ENCODE measurements around the gene LUM.

LUM gene, protein sequence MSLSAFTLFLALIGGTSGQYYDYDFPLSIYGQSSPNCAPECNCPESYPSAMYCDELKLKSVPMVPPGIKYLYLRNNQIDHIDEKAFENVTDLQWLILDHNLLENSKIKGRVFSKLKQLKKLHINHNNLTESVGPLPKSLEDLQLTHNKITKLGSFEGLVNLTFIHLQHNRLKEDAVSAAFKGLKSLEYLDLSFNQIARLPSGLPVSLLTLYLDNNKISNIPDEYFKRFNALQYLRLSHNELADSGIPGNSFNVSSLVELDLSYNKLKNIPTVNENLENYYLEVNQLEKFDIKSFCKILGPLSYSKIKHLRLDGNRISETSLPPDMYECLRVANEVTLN

DNA sequence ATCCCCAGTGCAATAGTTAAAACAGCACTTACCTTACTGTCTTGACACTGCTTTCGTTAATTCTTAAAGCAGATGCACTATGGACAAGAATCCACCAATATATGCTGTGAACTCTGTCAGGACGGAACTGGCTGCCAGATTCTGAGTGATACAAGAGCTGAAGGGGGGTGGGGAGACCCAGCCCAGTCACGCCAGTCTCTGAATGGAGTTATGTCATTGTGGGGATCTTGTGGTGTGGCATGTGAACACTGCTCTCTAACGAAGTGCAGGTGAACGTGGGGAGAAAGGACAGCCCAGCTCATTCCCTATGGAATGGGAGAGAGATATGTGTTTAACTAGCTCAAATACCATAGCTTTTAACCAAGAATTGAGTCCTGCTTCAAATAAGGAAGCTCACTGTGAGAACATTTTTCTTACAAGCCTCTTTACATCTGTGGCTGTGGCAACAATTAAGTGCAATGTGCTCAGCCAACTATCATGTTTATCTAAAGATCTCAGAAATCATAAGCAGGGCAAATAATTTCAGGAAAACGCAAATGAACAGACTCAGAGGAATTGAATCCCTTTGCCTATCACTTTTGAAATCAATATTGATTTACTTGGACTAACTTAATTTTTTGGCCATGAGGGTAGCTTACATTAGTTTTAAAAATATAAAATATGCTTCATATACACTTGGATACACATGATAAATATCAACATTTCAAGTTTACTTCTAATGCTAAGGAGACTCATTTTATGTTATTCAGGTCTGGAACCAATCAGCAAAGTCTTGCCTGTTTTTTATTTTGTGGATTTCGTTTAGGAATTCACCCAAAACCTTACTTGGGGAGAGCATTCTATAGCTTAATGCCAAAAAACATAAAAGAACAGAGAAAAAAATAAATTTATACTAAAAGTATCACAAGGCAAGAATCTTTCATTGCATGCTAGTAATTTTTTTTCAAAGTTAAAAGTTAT is at the start of gene LUM:
Gene LUM, minus strand, starts transcription at position 129 of the 960 bp plus-strand sequence. CDS start 2,515 bp downstream, outside the sequence.
- peak; percentile 14 for DNase-seq
- in situ Hi-C loops (cut with MboI; ENCODE audit: low pct_unique_long_range_greater_than_20kb, low sequenced_read_pairs), result loop anchor here (25.0 kb wide), 1 partner anchor 124 kb away; no protein-coding TSS in a partner anchor

DNA sequence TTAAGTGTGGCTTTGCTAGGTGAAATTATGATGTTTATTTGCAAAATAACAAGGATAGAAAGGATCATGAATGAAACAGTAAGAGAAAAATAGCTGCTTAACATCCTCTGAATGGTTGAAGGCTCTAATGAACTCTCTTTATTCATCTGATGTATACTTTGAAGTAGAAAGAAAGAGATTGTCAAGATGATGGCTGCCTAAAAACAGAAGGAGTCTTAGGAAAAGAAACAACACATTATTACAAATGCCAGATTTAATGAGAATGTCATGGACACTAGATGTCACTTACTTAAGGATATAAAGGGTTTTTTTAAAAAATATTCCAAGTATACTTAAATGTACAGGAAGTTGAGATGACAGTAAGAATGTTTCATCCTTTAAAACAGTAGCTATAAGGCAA is 49.7 kb upstream of the LUM start:
- no peak for DNase-seq
- in situ Hi-C loops (cut with MboI; ENCODE audit: low pct_unique_long_range_greater_than_20kb, low sequenced_read_pairs), result no loop called here

DNA sequence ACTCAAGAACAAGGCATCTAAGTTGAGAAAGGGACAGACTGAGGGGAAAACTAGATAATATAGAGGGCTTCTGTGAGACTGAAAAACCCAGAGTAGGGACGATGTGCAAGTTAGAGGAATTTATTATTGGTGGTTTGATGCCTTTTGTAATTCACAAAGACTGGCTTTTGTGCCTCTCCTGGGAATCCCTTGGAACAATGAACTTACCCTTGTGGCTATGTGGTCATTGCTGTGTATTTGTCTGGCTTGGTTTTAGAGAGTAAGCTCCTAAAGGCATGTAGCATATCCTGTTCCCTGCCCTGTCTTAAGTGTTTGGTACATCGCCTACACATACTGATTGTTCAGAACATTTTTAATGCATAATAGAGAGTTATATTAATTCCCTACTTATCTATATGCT is 44.7 kb upstream of the LUM start:
- in situ Hi-C loops (cut with MboI; ENCODE audit: low pct_unique_long_range_greater_than_20kb, low sequenced_read_pairs), result no loop called here
- DNase-seq, result no peak

DNA sequence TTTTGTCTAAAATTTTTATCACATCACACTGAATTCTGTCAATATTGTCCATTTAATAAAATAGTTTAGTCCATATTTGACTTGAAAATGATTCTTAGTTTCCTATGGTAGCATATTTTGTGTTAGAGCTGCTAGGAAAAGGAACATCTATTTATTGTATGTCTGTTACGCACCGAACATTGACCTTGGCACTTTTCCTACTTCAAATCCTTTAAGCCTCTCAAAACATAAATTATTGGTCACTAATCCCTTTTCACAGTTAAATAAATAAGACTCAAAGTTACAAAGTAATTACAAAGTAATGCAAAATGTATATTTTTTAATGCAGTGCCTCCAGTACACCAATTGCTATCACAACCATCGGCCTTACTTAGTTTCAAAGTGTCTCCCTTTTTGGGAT is 42.8 kb upstream of the LUM start:
- no peak for DNase-seq
- in situ Hi-C loops (cut with MboI; ENCODE audit: low pct_unique_long_range_greater_than_20kb, low sequenced_read_pairs), result no loop called here

DNA sequence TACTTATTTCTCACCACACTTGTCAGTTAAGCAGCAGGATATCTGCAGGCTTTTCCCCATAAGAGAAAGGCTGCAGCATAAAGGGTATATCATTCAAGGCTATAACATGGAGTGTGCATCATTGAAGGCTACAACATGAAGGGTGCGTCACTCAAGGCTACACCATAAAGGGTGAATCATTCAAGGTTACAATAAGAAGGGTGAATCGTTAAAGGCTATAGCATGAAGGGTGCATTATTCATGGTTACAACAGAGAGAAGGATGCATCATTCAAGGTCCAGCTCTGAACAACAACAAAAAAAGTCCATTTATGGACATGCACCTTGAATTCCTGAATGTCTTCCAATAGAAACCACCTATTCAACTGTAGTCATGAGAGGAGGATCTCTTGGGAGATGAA is 32.8 kb upstream of the LUM start:
- DNase-seq, result no peak
- in situ Hi-C loops (cut with MboI; ENCODE audit: low pct_unique_long_range_greater_than_20kb, low sequenced_read_pairs), result no loop called here

DNA sequence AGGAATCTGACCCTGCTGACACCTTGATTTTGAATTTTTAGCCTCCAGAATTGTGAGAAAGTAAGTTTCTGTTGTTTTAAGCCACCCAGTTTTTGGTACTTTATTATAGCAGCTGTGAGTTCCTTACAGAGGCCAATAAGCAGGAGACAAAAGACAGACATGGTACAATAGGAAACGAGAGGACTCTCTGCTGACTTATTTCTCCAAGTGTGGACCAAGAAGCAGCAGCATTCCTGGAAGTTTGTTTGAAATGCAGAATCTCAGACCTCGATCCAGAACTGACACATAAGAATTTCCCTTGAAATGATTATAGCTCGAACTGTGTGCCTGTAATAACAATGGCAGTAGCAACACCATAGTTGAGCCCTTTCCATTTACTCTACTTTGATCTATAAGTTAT is 31.9 kb upstream of the LUM start:
- in situ Hi-C loops (cut with MboI; ENCODE audit: low pct_unique_long_range_greater_than_20kb, low sequenced_read_pairs), result no loop called here

DNA sequence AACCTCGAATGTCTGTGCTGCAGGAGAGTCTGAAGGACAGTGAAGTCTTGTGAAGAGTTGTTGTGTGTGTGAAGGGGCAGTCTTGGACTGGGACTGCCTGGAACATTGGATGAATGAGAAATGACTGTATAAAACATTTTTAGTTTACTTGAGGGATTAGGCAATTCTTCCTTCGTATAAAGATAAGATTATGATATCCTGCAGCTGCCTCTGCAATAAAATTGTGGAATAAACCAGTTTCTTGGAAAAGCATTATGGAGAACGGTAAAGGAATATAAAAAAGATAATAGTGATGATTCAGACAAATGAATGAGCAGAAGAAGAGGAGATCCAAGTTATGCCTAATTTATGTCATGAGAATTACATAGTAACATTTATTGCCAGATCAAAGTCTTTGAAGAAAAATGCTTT is 30.9 kb upstream of the LUM start:
- in situ Hi-C loops (cut with MboI; ENCODE audit: low pct_unique_long_range_greater_than_20kb, low sequenced_read_pairs), result no loop called here
- DNase-seq, result no peak

More for the DNA sequence above, 31.9 kb upstream of the LUM start:
- no peak for DNase-seq

DNA sequence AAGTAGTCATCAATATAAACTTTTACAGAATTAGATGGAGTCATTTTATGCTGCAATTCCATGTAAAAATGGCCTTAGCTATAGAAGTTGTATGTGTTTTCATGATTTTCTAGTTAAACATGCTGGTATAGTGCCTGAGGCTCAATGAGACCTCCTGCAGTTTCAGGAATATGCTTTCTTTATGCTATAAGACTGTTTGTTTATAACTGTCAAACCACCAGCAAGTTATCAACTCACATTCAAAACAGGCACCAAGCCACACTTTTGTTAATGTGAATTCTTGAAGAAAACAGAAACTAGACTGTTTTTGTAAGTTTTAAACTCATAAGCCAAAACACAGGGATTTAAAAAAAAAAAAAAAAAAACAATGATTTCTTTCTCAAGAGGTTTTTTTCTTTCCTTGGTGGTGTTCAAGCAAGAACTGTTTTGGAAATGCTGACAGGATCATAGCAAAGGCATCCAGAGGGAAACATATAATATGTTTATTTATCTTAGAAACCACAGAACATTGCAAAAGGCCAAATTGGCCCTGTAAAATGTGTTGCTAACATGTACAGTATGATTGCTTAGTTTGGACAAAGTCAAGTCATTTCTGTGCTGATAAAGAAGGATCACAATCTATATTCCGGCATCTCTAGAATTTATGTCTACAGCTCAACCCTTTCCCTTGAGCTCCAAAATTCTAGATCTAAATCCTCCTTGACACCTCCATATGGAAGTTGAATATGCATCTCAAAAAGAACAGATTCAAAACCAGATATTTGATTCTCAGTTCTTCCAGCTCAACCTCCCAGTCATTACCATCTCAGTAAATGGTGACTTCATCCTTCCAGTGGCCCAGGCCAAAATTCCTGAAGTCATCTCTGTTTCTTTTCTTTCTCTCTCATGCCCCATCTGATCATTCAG is 29.0 kb upstream of the LUM start:
- in situ Hi-C loops (cut with MboI; ENCODE audit: low pct_unique_long_range_greater_than_20kb, low sequenced_read_pairs), result no loop called here
- DNase-seq, result no peak

DNA sequence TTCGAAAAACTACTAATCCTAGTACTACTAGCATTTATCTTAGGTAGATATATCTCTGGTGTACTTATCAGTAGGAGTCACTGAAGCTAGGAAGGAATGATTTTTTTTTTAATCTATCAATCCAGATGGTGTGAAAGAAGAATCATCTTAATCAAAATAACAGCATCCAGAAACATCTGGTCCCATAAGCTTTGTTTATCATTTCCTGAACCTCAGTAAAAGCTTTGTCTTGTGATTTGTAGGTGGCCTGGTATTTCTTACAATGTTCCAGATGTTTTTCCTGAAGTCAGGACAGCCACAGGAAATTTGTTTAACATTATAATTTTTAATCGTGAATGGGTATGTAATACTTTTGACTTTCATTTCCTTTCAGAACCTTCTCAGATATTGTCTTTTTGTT is 28.0 kb upstream of the LUM start:
- in situ Hi-C loops (cut with MboI; ENCODE audit: low pct_unique_long_range_greater_than_20kb, low sequenced_read_pairs), result no loop called here
- no peak for DNase-seq

DNA sequence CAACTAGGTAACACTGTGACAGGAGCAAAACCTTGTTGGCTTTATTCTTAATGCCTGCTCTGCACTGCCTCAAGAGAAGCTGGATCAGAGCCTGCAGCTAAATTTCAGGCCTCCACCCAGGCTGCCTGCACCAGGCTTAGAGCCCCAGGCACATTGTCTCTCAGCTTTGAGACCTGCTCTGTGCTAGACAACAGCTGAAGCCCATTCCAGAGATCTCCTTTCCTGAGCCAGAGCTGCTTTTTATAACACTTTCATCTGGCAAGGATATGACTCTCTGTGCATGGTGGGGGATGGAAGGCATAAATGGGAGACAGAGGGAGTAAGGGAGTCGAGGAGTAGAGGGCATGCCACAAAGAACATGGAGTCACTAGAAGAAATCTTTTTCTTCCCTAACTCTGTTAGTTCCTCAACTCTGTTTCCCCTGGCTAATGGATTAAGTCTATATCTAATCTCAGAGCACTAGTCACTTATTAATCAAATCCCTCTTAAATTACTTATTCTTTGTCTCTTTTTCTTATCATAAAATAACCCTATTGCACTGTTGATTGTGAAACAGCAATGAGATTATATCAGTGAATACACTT is 27.1 kb upstream of the LUM start:
- no peak for DNase-seq
- in situ Hi-C loops (cut with MboI; ENCODE audit: low pct_unique_long_range_greater_than_20kb, low sequenced_read_pairs), result no loop called here

DNA sequence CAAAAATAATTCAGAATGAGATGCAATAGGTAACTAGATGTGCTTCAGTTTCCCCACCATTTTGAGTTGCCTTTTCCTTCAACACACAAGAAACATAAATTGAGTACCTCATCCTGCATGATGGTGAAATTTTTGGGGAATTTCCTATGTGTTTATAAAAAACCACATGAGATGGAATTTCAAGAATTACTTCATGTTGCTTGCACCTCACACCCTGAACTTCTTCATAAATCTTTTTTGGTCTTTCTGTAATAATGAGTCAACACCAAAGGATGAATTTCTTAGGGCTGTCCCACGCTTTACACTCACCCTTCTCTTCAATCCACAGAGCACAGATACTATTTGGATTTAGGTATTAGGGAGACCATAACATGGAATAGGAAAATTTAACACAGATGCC is 22.6 kb upstream of the LUM start:
- no peak for DNase-seq
- in situ Hi-C loops (cut with MboI; ENCODE audit: low pct_unique_long_range_greater_than_20kb, low sequenced_read_pairs), result no loop called here

DNA sequence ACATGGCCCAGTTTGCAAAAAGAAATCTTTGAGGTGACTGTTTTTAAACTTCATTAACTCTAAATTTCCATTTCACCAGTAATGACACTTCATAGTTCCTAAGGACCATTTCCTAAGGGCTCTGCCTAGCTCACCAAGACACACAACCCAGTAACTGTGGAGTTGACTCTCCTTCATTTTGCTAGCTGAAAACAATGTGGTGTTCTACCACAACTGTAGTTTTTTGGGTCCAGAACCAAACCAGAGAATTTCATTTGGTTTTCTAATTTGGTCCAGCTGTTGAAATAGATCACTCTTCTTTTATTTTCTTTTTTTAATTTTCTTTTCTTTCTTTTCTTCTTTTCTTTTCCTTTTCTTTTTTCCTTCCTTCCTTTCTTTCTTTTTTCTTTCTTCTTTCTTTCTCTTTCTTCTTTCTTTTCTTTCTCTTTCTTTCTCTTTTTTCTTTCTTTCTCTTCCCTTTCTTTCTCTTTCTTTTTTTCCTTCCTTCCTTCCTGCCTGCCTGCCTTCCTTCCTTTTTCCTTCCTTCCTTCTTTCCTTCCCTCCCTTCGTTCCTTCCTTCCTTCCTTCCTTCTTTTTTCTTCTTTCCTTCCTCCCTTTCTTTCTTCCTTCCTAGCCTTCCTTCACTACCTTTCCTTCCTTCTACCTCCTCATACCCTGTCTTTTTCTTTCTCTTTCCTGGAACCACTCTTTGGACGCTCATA is 18.5 kb upstream of the LUM start:
- no peak for DNase-seq
- in situ Hi-C loops (cut with MboI; ENCODE audit: low pct_unique_long_range_greater_than_20kb, low sequenced_read_pairs), result no loop called here

DNA sequence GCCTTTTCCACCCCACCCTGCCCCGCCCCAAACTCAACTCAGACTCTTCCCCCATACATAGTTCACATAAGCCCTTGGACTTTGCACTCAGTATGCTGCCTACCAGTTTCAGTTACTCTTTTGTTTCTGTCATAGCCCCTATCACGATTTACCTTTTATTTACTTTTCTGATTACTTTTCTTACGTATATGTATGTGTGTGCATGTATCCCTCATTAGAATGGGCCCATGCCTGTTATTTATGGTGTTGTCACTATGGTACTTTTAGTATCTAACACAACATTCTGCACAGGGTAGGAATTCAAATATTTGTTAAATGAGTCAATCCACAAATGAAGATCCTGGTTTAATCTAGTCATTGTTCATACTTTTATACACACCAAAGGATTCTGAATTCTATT is 16.5 kb upstream of the LUM start:
- no peak for DNase-seq
- in situ Hi-C loops (cut with MboI; ENCODE audit: low pct_unique_long_range_greater_than_20kb, low sequenced_read_pairs), result no loop called here

DNA sequence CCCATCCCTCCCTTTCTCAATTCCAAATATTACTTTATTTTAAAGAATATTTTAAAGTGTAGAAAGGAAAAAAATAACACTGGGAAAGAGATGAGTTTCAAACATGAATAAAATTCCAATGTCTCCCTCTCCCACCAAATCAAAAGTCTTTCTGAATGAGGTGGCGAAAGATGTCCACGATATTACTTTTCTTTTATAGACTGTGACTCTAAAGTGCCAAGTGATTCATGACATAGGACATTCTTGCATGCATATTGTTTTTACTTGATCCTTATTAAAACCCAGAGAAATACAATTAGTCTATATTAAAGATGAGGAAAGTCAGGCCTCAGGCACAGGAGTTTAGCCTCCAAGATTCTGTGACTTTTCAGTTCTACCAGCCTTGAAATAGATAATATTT is 16.0 kb upstream of the LUM start:
- no peak for DNase-seq
- in situ Hi-C loops (cut with MboI; ENCODE audit: low pct_unique_long_range_greater_than_20kb, low sequenced_read_pairs), result no loop called here

DNA sequence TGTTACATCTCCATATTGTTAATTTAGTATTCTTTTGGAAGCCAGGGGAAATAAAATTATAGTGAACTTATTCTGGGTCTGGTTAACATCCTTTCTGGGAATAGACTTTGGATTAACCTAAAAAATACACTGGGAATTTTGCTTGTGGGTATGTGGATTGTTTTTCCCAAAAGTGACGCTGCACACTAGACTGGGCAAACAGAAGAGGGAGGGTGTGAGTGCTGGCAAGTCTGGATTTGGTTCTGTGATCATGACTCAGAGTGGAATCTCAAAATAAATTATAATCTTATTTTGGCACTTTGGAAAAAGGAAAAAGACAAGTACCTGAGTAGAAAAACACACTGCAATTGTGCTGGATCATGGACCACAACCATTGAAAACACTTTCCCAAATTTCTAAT is 15.2 kb upstream of the LUM start:
- in situ Hi-C loops (cut with MboI; ENCODE audit: low pct_unique_long_range_greater_than_20kb, low sequenced_read_pairs), result no loop called here
- no peak for DNase-seq

DNA sequence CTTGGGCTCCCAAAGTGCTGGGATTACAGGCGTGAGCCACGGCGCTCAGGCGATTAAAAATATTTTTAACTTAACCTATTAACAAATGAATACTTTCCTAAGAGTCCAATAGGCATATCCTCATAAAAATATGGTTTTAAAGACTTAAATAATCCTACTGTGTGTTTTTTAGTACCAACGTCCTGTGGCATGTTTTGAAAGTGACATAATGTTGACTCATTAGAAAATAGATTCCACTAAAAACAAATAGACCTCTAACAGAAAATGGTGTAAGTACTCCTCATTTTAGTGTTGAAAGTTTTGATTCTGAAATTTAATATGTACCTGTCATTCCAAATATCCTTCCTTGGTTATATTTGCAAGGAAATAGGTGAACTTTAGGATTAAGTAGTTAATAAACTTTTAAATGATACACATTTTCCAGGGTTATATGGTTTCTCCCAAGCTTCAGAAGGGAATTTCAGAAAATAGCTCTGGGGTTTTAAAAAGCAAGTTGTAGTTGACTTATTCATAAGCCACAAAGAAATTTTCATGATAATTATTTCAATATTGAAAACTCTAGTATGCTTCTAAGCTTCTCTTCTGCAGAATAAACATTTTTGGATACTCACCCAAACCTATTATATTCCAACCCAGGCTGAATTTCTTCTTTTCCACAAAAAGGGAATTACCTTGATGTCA is 12.1 kb upstream of the LUM start:
- DNase-seq, result no peak
- in situ Hi-C loops (cut with MboI; ENCODE audit: low pct_unique_long_range_greater_than_20kb, low sequenced_read_pairs), result loop anchor here (25.0 kb wide), 1 partner anchor 136 kb away; no protein-coding TSS in a partner anchor

DNA sequence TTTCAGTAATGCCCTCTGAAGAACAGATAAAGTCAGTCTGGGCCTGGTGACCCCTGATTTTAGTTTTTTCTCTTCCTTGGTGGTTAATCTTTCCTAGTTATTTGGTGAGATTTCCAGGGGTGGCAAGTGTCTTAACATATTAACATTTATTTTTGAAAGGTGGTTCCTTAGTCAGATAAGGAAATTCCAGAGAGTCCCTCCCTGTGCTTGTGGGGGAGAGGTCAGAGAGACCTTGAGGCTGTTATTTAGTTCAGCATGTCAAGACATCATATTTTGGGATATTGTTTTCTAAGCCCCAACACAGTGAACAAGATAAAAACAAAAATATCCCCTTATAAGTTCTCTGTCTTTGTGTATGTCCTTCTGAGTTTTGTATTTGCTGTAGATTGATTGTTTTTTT is 9.5 kb upstream of the LUM start:
- DNase-seq, result no peak
- in situ Hi-C loops (cut with MboI; ENCODE audit: low pct_unique_long_range_greater_than_20kb, low sequenced_read_pairs), result loop anchor here (25.0 kb wide), 1 partner anchor 133 kb away; no protein-coding TSS in a partner anchor

DNA sequence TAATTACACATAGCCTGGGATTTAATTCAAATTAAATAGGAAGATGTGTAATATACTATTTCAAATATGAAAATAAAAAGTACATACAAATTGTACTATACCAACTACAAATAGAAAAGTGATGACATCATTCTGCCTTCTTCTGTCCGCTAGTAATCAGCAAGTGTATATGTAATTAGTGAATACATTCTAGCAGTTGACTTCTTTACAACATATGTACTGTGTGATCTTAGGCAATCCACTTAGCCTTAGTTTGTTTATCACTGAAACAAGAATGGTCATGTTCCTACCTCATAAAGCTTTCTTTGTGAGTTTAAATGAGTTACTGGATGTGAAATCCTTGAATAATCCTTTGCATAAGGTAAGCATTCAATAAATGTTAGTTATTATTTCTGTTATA is 7.8 kb upstream of the LUM start:
- in situ Hi-C loops (cut with MboI; ENCODE audit: low pct_unique_long_range_greater_than_20kb, low sequenced_read_pairs), result loop anchor here (25.0 kb wide), 1 partner anchor 132 kb away; no protein-coding TSS in a partner anchor
- DNase-seq, result no peak

Measured in KBM-7 (cell line).